Activated naive CD4-positive, alpha-beta T cell treated with anti-CD3 and anti-CD28 coated beads, Interleukin-2, amount 10 ng/mL, durations not matched to agents 7 days and 5 days (primary cell): ENCODE measurements around the gene CCRL2.
"Not testable (repeated sequence)": the region's sequence is repeated elsewhere in the genome, so short reads cannot be mapped to it uniquely, and the experiment has no call there.

Experiments
- CTCF ChIA-PET: fragments of 350-600 bp; sonication (Branson Sonifier 250); formaldehyde crosslinking; loops from one replicate; lab custom pipeline; 2021; ENCODE audit warnings: antibody characterized with exemption; lab: Charles Lee
- DNase-seq: peaks from one replicate; pipeline ENCODE4 v3.0.0-alpha.2; 2020
- H3K27ac Mint-ChIP-seq: one replicate; pipeline ENCODE4 v1.8.0; 2021; ENCODE audit warnings: mild to moderate bottlenecking, moderate library complexity, mixed read lengths
- H3K27me3 Mint-ChIP-seq: one replicate; pipeline ENCODE4 v1.8.0; 2021; ENCODE audit warnings: mild to moderate bottlenecking, mixed read lengths
- H3K36me3 Mint-ChIP-seq: one replicate; pipeline ENCODE4 v1.8.0; 2021; ENCODE audit warnings: mixed read lengths
- H3K4me1 Mint-ChIP-seq: one replicate; pipeline ENCODE4 v1.8.0; 2021; ENCODE audit warnings: mixed read lengths
- H3K4me3 Mint-ChIP-seq: one replicate; pipeline ENCODE4 v1.8.0; 2021; ENCODE audit warnings: mild to moderate bottlenecking, moderate library complexity, mixed read lengths
- H3K9me3 Mint-ChIP-seq: one replicate; pipeline ENCODE4 v1.8.0; 2021; ENCODE audit warnings: mixed read lengths

CCRL2 gene

GRCh38 chr3:46433118-46433517 is 26.1 kb downstream of the CCRL2 start:
- peak; percentile 27 for DNase-seq
- H3K27ac Mint-ChIP-seq, H3K27me3 Mint-ChIP-seq, H3K36me3 Mint-ChIP-seq, H3K4me3 Mint-ChIP-seq, CTCF ChIA-PET: not testable (repeated sequence)
- peaks cover 13% of the 10 kb centered on the region for H3K9me3 Mint-ChIP-seq
- peaks cover 19% of the 10 kb centered on the region for H3K4me1 Mint-ChIP-seq

GRCh38 chr3:46433841-46434240 is 26.8 kb downstream of the CCRL2 start:
- peaks cover 19% of the 10 kb centered on the region for H3K4me1 Mint-ChIP-seq
- CTCF ChIA-PET = no interaction called here
- H3K4me3 Mint-ChIP-seq = no peak overlapping the region
- no peak overlapping the region for H3K27ac Mint-ChIP-seq
- H3K27me3 Mint-ChIP-seq = peaks cover 11% of the 10 kb centered on the region
- no peaks in the 10 kb centered on the region for H3K36me3 Mint-ChIP-seq
- H3K9me3 Mint-ChIP-seq = peaks cover 13% of the 10 kb centered on the region
- DNase-seq = no peak

GRCh38 chr3:46435081-46435726 is 28.1 kb downstream of the CCRL2 start:
- DNase-seq = no peak
- Mint-ChIP-seq H3K27ac (no peak overlapping the region), H3K4me1 (peaks cover 21% of the 10 kb centered on the region), H3K9me3 (peaks cover 13% of the 10 kb centered on the region), H3K36me3 (no peaks in the 10 kb centered on the region), H3K27me3 (peaks cover 14% of the 10 kb centered on the region), H3K4me3 (no peak overlapping the region)
- CTCF ChIA-PET = interaction anchor here (0.7 kb wide), 1 partner anchor 54 kb away, joined by 3 read pairs; no protein-coding TSS in a partner anchor

GRCh38 chr3:46438831-46439230 is 31.8 kb downstream of the CCRL2 start:
- Mint-ChIP-seq H3K4me1 (peaks cover 28% of the 10 kb centered on the region), H3K4me3 (no peak overlapping the region), H3K27me3 (peaks cover 17% of the 10 kb centered on the region), H3K27ac (no peak overlapping the region), H3K36me3 (no peaks in the 10 kb centered on the region), H3K9me3 (no peaks in the 10 kb centered on the region)
- no peak for DNase-seq
- CTCF ChIA-PET = interaction anchor here (1.9 to 2.1 kb wide), 2 partner anchors 10 to 50 kb away, joined by 7 read pairs; no protein-coding TSS in a partner anchor

GRCh38 chr3:46440531-46441294 is 33.7 kb downstream of the CCRL2 start:
- Mint-ChIP-seq H3K9me3 (no peaks in the 10 kb centered on the region), H3K36me3 (no peaks in the 10 kb centered on the region), H3K4me1 (peaks cover 30% of the 10 kb centered on the region), H3K27ac (peak overlapping the region; percentile 1), H3K27me3 (peaks cover 16% of the 10 kb centered on the region), H3K4me3 (no peak overlapping the region)
- CTCF ChIA-PET = no interaction called here
- peak; percentile 69 for DNase-seq

GRCh38 chr3:46442576-46443530 is 35.8 kb downstream of the CCRL2 start:
- Mint-ChIP-seq H3K36me3 (no peaks in the 10 kb centered on the region), H3K27ac (no peak overlapping the region)

GRCh38 chr3:46447228-46447985 is 40.3 kb downstream of the CCRL2 start:
- peaks cover 9% of the 10 kb centered on the region for H3K4me1 Mint-ChIP-seq
- no peak overlapping the region for H3K4me3 Mint-ChIP-seq
- CTCF ChIA-PET = interaction anchor here (0.6 kb wide), 1 partner anchor 48 kb away, joined by 3 read pairs; no protein-coding TSS in a partner anchor
- DNase-seq = no peak
- no peaks in the 10 kb centered on the region for H3K9me3 Mint-ChIP-seq
- H3K27me3 Mint-ChIP-seq = peaks cover 46% of the 10 kb centered on the region
- H3K36me3 Mint-ChIP-seq = no peaks in the 10 kb centered on the region
- H3K27ac Mint-ChIP-seq = no peak overlapping the region

More at GRCh38 chr3:46442576-46443530, 35.8 kb downstream of the CCRL2 start:
- Mint-ChIP-seq H3K9me3 (no peaks in the 10 kb centered on the region), H3K27me3 (peaks cover 20% of the 10 kb centered on the region), H3K4me3 (no peak overlapping the region), H3K4me1 (peaks cover 30% of the 10 kb centered on the region)
- DNase-seq = no peak
- CTCF ChIA-PET = interaction anchor here (0.9 to 1.4 kb wide), 2 partner anchors 9 to 64 kb away, joined by 4 to 5 read pairs; no protein-coding TSS in a partner anchor

GRCh38 chr3:46448721-46449120 is 41.7 kb downstream of the CCRL2 start:
- peaks cover 9% of the 10 kb centered on the region for H3K4me1 Mint-ChIP-seq
- H3K27me3 Mint-ChIP-seq = peaks cover 49% of the 10 kb centered on the region
- no peak for DNase-seq
- CTCF ChIA-PET = interaction anchor here (1.8 kb wide), 1 partner anchor 10 kb away, joined by 7 read pairs; no protein-coding TSS in a partner anchor
- no peaks in the 10 kb centered on the region for H3K36me3 Mint-ChIP-seq
- H3K4me3 Mint-ChIP-seq = no peak overlapping the region
- no peaks in the 10 kb centered on the region for H3K9me3 Mint-ChIP-seq
- H3K27ac Mint-ChIP-seq = no peak overlapping the region

- Mint-ChIP-seq H3K27ac (no peak overlapping the region), H3K9me3 (no peaks in the 10 kb centered on the region), H3K4me1 (no peaks in the 10 kb centered on the region), H3K27me3 (peaks cover 56% of the 10 kb centered on the region), H3K4me3 (no peak overlapping the region), H3K36me3 (no peaks in the 10 kb centered on the region)
- CTCF ChIA-PET = interaction anchor here (1.0 to 1.8 kb wide), 6 partner anchors 9 to 42 kb away, joined by 3 to 7 read pairs (median 4); no protein-coding TSS in a partner anchor
- DNase-seq = no peak
Observed at GRCh38 chr3:46449755-46450552, 42.9 kb downstream of the CCRL2 start.

GRCh38 chr3:46453526-46454208 is 46.6 kb downstream of the CCRL2 start:
- DNase-seq = no peak
- no peaks in the 10 kb centered on the region for H3K9me3 Mint-ChIP-seq
- no peak overlapping the region for H3K4me3 Mint-ChIP-seq
- CTCF ChIA-PET = interaction anchor here (1.3 kb wide), 1 partner anchor 36 kb away, joined by 4 read pairs; no protein-coding TSS in a partner anchor
- H3K27me3 Mint-ChIP-seq = peaks cover 71% of the 10 kb centered on the region
- H3K36me3 Mint-ChIP-seq = no peaks in the 10 kb centered on the region
- H3K4me1 Mint-ChIP-seq = no peaks in the 10 kb centered on the region
- H3K27ac Mint-ChIP-seq = no peak overlapping the region

- no peak for DNase-seq
- Mint-ChIP-seq H3K9me3 (no peaks in the 10 kb centered on the region), H3K27me3 (peaks cover 68% of the 10 kb centered on the region), H3K27ac (no peak overlapping the region), H3K36me3 (no peaks in the 10 kb centered on the region), H3K4me1 (no peaks in the 10 kb centered on the region), H3K4me3 (no peak overlapping the region)
- CTCF ChIA-PET = interaction anchor here (1.3 kb wide), 1 partner anchor 35 kb away, joined by 4 read pairs; no protein-coding TSS in a partner anchor
Observed at GRCh38 chr3:46454209-46454595, 47.1 kb downstream of the CCRL2 start.

GRCh38 chr3:46454606-46455005 is 47.5 kb downstream of the CCRL2 start:
- no peaks in the 10 kb centered on the region for H3K4me1 Mint-ChIP-seq
- CTCF ChIA-PET = no interaction called here
- H3K4me3 Mint-ChIP-seq = no peak overlapping the region
- peaks cover 68% of the 10 kb centered on the region for H3K27me3 Mint-ChIP-seq
- no peak overlapping the region for H3K27ac Mint-ChIP-seq
- no peaks in the 10 kb centered on the region for H3K9me3 Mint-ChIP-seq
- DNase-seq = no peak
- H3K36me3 Mint-ChIP-seq = no peaks in the 10 kb centered on the region
